Mesothelial cell of epicardium (in vitro differentiated cells): Measurements from ENCODE around the gene TSPAN2. TPM values are rescaled to one million over a fixed set of nuclear protein-coding genes. Genes with fewer than 3 reads are reported as not detected.

ENCODE experiments used
- DNase-seq, 2 experiments: peaks; one replicate each; pipeline ENCODE4 v3.0.0; 2021; ENCODE audit warnings: low spot score in 2 of 2; ENCODE audit not compliant: unreplicated experiment in 2 of 2
- H3K27ac Mint-ChIP-seq: 2 replicates; pipeline ENCODE4 v1.8.0; 2021; ENCODE audit warnings: mixed read lengths
- H3K27me3 Mint-ChIP-seq: 2 replicates; pipeline ENCODE4 v1.8.0; 2021; ENCODE audit warnings: low read depth, mixed read lengths
- H3K36me3 Mint-ChIP-seq: 2 replicates; pipeline ENCODE4 v1.8.0; 2021; ENCODE audit warnings: mixed read lengths
- H3K4me1 Mint-ChIP-seq: 2 replicates; pipeline ENCODE4 v1.8.0; 2021; ENCODE audit warnings: mixed read lengths
- H3K4me3 Mint-ChIP-seq: 2 replicates; pipeline ENCODE4 v1.8.0; 2021; ENCODE audit warnings: mild to moderate bottlenecking, moderate library complexity, mixed read lengths
- H3K9me3 Mint-ChIP-seq: 2 replicates; pipeline ENCODE4 v1.8.0; 2021; ENCODE audit warnings: mixed read lengths
- CTCF ChIP-seq: fragments of 200-600 bp; sonication (generic); IDR thresholded peaks from one replicate; pipeline ENCODE4 v1.5.0; 2021; ENCODE audit warnings: antibody characterized with exemption; ENCODE audit not compliant: unreplicated experiment
- total RNA-seq: library from RNA; stranded (reverse); gene quantifications from 3 replicates; pipeline ENCODE4 v1.2.1, GENCODE V29; 2021

TSPAN2 gene
- total RNA-seq: 12.1 to 14.2 TPM (median 12.2 TPM) in 3 replicates

GRCh38 chr1:115089420-115090185, at the start of gene TSPAN2:
TSS of gene TSPAN2 (minus strand) at chr1:115089503. CDS start at chr1:115089432, 71 bp downstream.
- peaks cover 34% of the 10 kb centered on the region for H3K4me1 Mint-ChIP-seq
- no peak for TF ChIP-seq CTCF
- peak within 1 kb of the TSS; percentile 81 for H3K4me3 Mint-ChIP-seq

GRCh38 chr1:115138973-115139372, 49.7 kb upstream of the TSPAN2 start:
- peaks cover 7% of the 10 kb centered on the region for H3K4me1 Mint-ChIP-seq
- H3K9me3 Mint-ChIP-seq: no peaks in the 10 kb centered on the region
- DNase-seq: peak; percentile 66 to 85
- peaks cover 16% of the 10 kb centered on the region for H3K27me3 Mint-ChIP-seq
- H3K4me3 Mint-ChIP-seq: no peak overlapping the region
- no peak overlapping the region for H3K27ac Mint-ChIP-seq
- peak; percentile 81 for TF ChIP-seq CTCF
- H3K36me3 Mint-ChIP-seq: no peaks in the 10 kb centered on the region

More at GRCh38 chr1:115089420-115090185, at the start of gene TSPAN2:
- Mint-ChIP-seq H3K9me3 (no peaks in the 10 kb centered on the region), H3K36me3 (no peaks in the 10 kb centered on the region), H3K27me3 (peaks cover 28% of the 10 kb centered on the region), H3K27ac (peak within 1 kb of the TSS; percentile 57)
- DNase-seq: peak; percentile 36 to 66

GRCh38 chr1:115138271-115138670, 49.0 kb upstream of the TSPAN2 start:
- Mint-ChIP-seq H3K27me3 (peaks cover 16% of the 10 kb centered on the region), H3K36me3 (no peaks in the 10 kb centered on the region), H3K4me1 (peaks cover 11% of the 10 kb centered on the region), H3K9me3 (no peaks in the 10 kb centered on the region), H3K4me3 (no peak overlapping the region), H3K27ac (no peak overlapping the region)
- DNase-seq: no peak
- TF ChIP-seq CTCF: no peak

GRCh38 chr1:115137191-115137590, 47.9 kb upstream of the TSPAN2 start:
- H3K4me1 Mint-ChIP-seq: peaks cover 9% of the 10 kb centered on the region
- TF ChIP-seq CTCF: no peak

GRCh38 chr1:115136706-115137105, 47.4 kb upstream of the TSPAN2 start:
- Mint-ChIP-seq H3K36me3 (no peaks in the 10 kb centered on the region), H3K27me3 (peaks cover 16% of the 10 kb centered on the region), H3K4me1 (peaks cover 9% of the 10 kb centered on the region), H3K27ac (no peak overlapping the region), H3K9me3 (no peaks in the 10 kb centered on the region), H3K4me3 (no peak overlapping the region)
- TF ChIP-seq CTCF: no peak
- DNase-seq: no peak

More at GRCh38 chr1:115137191-115137590, 47.9 kb upstream of the TSPAN2 start:
- Mint-ChIP-seq H3K9me3 (no peaks in the 10 kb centered on the region), H3K36me3 (no peaks in the 10 kb centered on the region), H3K27me3 (peaks cover 16% of the 10 kb centered on the region), H3K4me3 (no peak overlapping the region), H3K27ac (no peak overlapping the region)
- DNase-seq: no peak
